Activated CD4-positive, alpha-beta T cell treated with anti-CD3 and anti-CD28 coated beads for 24 hours (primary cell): ENCODE data around the gene INSYN1.

Source experiments
- DNase-seq, 2 donors: peaks; one replicate each; pipeline ENCODE4 v3.0.0-alpha.2; 2020; ENCODE audit warnings: low read depth in 2 of 2

INSYN1 gene

GRCh38 chr15:73687351-73687750 lies 65.8 kb downstream of the INSYN1 start:
- no peak for DNase-seq

GRCh38 chr15:73686781-73687256 lies 66.3 kb downstream of the INSYN1 start:
- no peak for DNase-seq

- no peak for DNase-seq
These were observed 67.2 kb downstream of the INSYN1 start for GRCh38 chr15:73685981-73686380.
